ENCODE results near the gene KCNE4. TPM values are rescaled to one million over a fixed set of nuclear protein-coding genes. Genes with fewer than 3 reads are reported as not detected.

Gene KCNE4
- total and polyA plus RNA-seq, 8 donors = 2.4 to 5.9 (median 4.4) TPM

DNA sequence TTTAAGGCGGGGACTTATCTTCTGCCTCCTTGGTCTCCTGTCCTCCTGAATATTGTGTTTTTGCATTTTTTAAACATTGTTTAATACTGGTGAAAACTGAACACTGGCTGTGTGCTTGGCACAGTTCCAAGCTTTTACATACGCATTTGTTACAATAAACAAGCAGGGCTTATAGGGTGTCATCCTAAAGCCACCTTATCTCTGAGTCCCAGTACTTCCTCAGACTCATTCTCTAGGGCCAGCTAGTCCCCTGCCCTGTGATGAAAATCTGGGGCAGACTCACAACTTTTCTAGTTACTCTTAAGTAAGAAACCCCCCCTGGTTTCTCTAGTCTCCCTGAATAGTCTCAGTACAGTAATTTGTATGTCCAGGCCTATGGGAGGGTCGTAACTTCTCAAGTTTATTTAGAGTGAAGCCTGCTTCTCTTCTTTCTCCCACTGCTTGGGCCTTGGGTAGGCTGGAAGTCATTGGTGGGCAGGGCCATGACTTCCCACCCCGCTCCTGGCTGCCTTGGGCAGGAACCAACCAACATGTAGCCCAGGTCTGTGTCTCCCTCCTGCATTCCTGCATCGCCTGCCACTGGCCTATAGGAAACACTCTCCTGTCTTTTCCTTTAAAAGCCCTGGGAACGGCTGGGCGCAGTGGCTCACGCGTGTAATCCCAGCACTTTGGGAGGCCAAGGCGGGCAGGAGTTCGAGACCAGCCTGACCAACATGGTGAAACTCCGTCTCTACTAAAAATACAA is 7.7 kb upstream of the KCNE4 start:
- Histone ChIP-seq H3K27me3 (no peaks in the 10 kb centered on the region), H3K4me1 (peaks cover 0 to 18% of the 10 kb centered on the region in 2 donors), H3K27ac (no peak overlapping the region), H3K36me3 (no peaks in the 10 kb centered on the region), H3K9me3 (no peaks in the 10 kb centered on the region), H3K4me3 (no peak overlapping the region)
- intact Hi-C loops (cut with DNase I) = no loop called here
- ATAC-seq = no peak
- no peak for DNase-seq
- TF ChIP-seq, protein P1, sequence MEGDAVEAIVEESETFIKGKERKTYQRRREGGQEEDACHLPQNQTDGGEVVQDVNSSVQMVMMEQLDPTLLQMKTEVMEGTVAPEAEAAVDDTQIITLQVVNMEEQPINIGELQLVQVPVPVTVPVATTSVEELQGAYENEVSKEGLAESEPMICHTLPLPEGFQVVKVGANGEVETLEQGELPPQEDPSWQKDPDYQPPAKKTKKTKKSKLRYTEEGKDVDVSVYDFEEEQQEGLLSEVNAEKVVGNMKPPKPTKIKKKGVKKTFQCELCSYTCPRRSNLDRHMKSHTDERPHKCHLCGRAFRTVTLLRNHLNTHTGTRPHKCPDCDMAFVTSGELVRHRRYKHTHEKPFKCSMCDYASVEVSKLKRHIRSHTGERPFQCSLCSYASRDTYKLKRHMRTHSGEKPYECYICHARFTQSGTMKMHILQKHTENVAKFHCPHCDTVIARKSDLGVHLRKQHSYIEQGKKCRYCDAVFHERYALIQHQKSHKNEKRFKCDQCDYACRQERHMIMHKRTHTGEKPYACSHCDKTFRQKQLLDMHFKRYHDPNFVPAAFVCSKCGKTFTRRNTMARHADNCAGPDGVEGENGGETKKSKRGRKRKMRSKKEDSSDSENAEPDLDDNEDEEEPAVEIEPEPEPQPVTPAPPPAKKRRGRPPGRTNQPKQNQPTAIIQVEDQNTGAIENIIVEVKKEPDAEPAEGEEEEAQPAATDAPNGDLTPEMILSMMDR (IDR thresholded peaks at IDR 0.05) = no peak

DNA sequence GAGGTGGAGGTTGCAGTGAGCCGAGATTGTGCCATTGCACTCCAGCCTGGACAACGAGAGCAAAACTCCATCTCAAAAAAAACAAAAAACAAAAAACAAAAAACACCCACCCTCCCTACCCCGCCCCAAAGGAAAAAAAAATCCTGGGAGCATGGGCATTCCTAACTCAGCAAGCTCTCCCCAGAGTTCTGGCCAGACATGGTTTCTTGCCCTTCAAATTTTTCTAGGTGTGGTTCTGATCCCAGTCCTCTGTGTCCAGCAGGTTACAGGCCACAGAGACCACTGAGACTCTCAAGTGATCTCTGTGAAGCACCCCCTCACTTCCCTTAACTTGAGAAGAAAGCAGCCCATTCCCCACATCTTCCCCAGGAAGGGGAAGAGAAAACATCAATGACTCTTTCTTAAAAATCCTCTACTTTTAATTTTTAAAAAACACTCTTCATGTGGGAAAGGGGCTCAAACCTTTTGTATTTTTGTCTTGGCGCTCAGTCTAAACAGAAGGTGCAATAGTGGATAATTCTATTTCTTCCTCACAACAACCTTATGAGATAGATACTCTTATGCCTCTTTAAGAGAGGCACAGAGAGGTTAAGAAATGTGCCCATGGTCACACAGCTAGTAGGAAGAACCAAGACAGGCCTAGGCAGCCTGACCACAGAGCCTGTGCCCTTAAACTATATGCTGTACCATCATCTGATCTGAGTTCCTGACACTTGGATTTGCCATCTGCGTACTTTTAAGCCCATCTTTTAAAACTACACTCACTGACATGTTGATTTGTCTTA is 6.9 kb upstream of the KCNE4 start:
- TF ChIP-seq, protein P1 (IDR thresholded peaks at IDR 0.05) = no peak
- DNase-seq = no peak
- intact Hi-C loops (cut with DNase I) = no loop called here
- H3K9me3 ChIP-seq = no peaks in the 10 kb centered on the region
- no peak overlapping the region for H3K4me3 ChIP-seq
- H3K4me1 ChIP-seq = peaks cover 0 to 18% of the 10 kb centered on the region in 2 donors
- H3K27ac ChIP-seq = no peak overlapping the region
- H3K27me3 ChIP-seq = no peaks in the 10 kb centered on the region
- ATAC-seq = no peak
- no peaks in the 10 kb centered on the region for H3K36me3 ChIP-seq

DNA sequence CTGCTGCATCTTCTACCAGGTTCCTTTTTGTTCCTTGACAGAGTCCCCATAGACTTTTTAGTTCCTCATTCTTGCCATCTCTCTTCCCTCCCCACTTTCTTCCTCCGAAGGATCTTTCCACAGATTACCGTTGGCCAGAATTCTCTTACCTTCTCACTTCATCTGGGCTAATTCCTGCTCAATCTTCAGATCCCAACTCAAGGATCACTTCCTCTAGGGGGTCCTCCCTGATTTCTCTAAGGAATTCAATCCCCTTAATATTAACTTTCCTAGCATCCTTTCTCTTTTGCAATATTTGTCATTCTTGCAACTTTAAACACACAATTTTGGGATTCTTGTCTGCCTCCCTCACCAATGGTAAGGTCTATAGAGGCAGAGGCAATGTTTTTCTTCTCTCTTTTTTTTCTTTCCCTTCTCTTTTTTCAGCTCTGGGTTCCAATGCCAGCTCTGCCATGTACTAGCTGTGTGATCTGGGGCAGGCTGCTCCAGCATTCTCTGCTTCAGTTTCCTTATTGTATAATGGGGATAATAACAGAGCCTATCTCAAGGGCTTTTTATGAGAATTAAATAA is 5.4 kb upstream of the KCNE4 start:
- peaks cover 0 to 18% of the 10 kb centered on the region in 2 donors for H3K4me1 ChIP-seq
- H3K27me3 ChIP-seq = no peaks in the 10 kb centered on the region
- intact Hi-C loops (cut with DNase I) = no loop called here
- ATAC-seq = peak; percentile 45
- TF ChIP-seq, protein P1 (IDR thresholded peaks at IDR 0.05) = no peak
- H3K27ac ChIP-seq = peak overlapping the region in 1 of 2 donors; percentile 13
- no peaks in the 10 kb centered on the region for H3K9me3 ChIP-seq
- H3K36me3 ChIP-seq = no peaks in the 10 kb centered on the region
- no peak for DNase-seq
- H3K4me3 ChIP-seq = no peak overlapping the region

DNA sequence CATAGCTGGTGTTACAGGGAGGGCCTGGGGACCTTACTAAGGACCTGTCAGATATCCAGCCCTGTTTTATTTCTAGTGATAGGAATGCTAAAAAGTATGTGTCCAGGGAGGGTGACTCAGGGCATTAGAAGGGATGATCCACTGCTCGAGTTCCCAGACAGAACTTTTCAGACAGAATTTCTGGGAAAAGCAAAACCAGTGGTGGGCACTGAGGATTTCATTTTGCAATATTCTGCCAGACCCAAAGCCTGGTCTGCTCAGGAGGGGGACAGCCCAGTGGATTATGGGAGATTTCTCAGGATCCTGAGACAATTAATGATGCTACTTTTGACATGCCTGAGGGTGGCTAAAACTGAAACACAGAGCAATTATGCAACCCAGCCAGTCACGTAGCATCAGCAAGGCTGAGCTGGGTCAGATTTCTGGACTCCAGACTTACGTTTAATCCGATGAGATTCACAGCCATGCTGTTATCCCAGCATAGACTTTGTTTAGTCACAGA is 4.7 kb upstream of the KCNE4 start:
- Histone ChIP-seq H3K36me3 (no peaks in the 10 kb centered on the region), H3K27me3 (no peaks in the 10 kb centered on the region), H3K4me3 (no peak overlapping the region), H3K27ac (peak overlapping the region in 1 of 2 donors; percentile 13), H3K4me1 (peaks cover 0 to 18% of the 10 kb centered on the region in 2 donors), H3K9me3 (no peaks in the 10 kb centered on the region)
- DNase-seq (no peak), ATAC-seq (peak; percentile 39)
- TF ChIP-seq, protein P1 (IDR thresholded peaks at IDR 0.05) = no peak
- intact Hi-C loops (cut with DNase I) = no loop called here

DNA sequence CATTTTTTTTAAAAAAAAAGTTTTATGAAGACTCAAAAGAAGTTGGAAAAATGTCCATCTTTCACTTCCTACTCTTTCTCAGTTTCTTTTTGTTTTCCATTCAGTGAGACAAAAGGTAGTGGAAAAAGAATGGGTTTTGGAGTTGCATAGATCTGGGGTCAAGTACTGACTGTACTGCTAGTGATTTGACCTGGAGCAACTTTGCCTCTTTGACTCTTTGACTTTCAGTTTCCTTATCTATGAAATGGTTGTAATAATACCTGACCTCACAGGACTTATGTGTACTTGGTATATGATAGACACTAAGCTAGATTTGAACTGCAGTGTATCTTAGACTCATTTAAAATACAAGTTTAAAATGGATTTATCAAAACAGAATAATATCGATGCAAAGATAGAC is 3.5 kb upstream of the KCNE4 start:
- DNase-seq (no peak), ATAC-seq (no peak)
- H3K27ac ChIP-seq = no peak overlapping the region
- intact Hi-C loops (cut with DNase I) = no loop called here
- H3K36me3 ChIP-seq = no peaks in the 10 kb centered on the region
- no peaks in the 10 kb centered on the region for H3K9me3 ChIP-seq
- no peak overlapping the region for H3K4me3 ChIP-seq
- TF ChIP-seq, protein P1 (IDR thresholded peaks at IDR 0.05) = no peak
- H3K27me3 ChIP-seq = no peaks in the 10 kb centered on the region
- peaks cover 0 to 7% of the 10 kb centered on the region in 2 donors for H3K4me1 ChIP-seq
